ENCODE data around the gene RGPD4.

The RGPD4 gene

DNA sequence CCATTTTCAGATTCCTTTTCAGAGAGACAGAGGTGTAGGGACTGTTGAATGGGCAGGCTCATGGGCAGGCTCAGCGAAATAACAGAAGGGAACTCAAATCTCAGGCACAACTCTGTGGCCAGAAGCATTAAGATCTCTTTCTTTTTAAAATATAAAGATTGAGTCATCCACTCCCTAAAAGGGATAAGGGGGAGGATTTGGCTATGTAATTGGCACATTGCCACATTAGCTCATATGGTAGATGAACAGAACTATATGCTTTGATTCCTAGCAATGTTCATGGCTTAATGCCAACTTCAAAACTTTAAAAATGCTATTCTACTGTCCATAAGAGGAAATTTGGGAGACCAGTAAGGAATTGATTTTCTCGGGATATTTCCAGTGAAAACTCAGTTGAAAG, 105.8 kb downstream of the RGPD4 start:
- DNase-seq: peak; percentile 39

DNA sequence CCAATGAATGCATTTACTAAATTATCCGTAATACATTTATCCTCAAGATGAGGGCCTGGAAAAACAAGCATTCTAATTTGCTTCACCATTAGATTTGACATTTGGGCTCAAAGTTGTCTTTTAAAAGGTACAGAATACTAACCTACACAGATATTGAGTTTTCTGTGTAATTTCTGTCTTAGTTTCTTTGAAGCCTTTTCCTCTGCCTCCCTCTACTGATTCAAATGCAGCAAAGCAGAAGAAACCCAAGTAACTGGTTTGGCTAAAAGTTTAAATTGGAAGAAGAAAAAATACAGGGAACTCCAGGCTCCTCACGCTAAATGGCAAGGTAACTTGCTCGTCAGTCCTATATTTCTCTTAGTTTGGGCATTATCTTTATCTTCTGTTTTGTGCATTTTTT, 106.3 kb downstream of the RGPD4 start:
- DNase-seq: no peak

DNA sequence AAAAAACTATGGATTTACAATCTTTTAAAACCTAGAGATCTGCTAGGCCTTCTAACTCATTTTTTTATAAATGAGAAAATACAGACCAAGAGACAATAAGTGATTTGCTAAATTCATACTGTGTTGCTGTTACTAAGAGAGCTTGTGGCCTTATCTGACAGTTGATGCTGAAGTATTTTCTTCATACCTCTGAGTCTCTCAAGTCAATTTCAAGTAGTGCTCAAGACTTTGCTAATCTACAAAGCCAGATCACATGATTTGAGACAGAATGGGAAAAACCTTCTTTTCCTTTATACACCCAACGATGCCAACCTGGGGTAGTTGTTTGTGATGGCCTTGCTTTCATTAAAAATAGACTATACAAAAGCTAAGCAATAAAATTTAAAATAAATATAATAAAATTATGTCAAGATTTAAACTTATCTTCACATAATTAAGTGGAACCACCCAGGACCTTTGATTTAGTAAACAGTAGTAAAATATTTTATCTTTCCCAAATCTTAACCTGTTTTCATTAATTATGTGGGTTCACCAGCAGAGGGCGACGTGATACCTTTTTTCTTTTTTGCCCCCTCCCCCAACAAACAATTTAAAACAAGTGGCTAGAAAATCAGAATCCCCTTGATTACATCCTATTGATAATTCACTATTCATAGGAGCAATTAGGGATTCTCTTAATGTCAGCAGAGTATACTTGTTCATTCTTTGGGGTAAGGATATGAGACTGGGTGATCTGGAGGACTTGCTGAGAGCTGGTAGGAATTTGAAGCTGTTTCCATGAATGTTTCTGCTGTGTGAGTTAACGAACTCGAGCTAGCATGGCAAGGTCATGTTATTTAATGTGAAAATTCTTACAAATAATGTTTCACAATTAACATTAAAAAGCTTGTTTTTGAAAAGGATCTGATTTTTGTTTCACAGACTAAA, 110.0 kb downstream of the RGPD4 start:
- peak; percentile 44 for DNase-seq
